ENCODE results near the gene RAB27A.
"Not testable (repeated sequence)": the region's sequence is repeated elsewhere in the genome, so short reads cannot be mapped to it uniquely, and the experiment has no call there.

The RAB27A gene

DNA sequence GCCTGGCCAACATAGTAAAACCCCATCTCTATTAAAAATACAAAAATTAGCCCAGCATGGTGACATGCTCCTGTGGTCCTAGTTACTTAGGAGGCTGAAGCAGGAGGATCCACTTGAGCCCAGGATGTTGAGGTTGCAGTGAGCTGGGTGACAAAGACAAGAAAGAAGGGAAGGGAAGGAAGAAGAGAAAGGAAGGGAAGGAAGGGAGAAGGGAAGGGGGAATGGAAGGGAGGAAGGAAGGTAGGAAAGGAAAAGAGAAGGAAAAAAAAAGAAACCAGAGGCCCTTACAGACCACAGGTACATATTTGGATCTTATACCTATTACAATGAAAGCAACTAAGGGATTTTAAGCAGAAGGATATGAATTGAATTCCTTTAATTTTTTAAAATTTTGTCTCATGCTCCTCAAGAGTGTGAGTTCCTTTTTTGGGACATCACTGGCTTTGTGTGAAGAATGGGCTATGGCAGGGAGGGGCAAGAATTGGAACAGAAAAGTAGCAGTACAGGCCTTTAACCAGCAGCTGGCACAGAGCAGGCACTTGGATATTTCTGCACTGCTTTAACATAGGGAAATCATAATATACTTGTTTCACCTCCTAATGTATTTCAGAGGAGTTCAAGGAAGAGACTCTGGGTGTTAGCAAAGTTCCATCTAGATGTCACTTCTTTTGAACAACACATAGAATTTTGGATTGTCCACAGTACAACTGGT lies 7.9 kb downstream of the RAB27A start:
- no peak for DNase-seq

DNA sequence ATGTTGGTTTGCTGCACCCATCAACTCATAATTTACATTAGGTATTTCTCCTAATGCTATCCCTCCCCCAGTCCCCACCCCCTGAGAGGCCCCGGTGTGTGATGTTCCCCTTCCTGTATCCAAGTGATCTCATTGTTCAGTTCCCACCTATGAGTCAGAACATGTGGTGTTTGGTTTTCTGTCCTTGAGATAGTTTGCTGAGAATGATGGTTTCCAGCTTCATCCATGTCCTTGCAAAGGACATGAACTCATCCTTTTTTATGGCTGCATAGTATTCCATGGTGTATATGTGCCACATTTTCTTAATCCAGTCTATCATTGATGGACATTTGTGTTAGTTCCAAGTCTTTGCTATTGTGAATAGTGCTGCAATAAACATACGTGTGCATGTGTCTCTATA lies 9.0 kb downstream of the RAB27A start:
- DNase-seq: not testable (repeated sequence)

DNA sequence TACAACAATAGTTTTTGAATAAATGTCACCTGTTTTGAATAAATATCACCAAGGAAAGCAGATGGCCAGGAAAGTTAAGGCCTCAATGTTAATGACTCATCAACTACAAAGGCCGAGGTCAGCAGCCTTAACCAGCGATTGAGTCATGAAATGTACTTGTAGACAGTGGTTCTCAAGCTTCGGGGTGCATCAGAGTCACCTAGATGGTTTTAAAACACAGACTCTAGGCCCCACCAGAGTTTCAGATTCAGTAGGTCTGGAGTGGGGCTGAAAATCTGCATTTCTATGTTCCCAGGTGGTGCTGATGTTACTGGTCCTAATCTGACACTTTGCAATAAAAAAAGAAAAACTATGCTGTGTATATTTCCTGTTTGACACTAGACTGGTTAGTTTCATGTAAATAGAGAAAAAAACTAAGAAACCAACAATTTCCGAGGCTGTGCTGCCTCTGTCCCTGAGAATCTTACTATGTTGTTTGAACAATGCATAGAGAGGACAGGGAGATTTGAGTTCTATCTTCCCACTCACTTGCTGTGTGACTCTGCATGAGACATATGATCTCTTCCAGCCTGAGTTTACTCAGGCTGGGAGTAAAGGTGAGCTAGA lies 9.8 kb downstream of the RAB27A start:
- peak; percentile 84 for DNase-seq

DNA sequence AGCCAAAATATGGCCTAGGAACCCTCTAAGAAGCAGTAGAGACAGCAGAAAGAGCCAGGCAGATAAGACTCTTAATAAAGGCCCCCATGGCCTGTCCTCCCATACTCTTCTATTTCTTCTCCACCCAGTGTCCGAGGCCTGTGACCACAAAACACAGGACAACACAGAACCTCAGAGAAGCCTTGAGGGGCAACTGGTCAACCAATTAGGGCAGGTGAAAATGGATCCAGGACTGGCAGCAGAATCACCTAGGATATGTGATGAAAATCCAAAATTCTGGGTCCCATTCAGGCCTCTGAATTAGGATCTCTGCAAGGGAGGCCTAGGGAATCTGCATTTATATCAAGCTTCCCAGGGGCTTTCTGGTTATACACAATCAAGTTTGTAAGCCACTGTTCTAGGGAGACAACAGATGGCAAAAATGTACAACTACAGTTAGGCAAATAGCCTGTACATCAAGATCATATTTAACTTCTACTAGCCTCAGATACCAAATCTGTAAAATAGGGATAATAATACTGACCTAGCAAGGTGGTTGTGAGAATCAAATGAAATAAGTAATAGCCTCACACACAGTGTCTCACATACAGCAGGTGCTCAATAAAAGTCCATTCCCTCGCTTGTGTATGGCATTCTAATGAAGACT lies 10.4 kb downstream of the RAB27A start:
- DNase-seq: no peak

DNA sequence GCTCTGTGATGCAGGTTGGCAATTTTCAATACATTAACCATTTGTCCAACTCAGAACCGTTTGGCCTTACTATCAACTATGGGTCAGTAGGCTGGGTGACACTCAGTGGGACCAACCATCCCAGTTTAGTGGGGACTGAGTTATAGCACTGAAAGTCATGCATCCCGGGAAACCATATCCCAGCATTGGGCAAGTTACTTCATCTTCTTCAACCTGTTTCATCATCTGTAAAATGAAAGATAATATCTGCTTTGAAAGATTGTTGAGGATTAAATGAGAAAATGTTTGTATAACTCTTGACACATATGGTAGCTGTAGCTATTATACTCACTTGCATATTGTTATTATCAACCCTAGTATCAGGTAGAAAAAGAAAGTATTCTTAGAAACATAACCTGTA lies 11.9 kb downstream of the RAB27A start:
- DNase-seq: no peak

DNA sequence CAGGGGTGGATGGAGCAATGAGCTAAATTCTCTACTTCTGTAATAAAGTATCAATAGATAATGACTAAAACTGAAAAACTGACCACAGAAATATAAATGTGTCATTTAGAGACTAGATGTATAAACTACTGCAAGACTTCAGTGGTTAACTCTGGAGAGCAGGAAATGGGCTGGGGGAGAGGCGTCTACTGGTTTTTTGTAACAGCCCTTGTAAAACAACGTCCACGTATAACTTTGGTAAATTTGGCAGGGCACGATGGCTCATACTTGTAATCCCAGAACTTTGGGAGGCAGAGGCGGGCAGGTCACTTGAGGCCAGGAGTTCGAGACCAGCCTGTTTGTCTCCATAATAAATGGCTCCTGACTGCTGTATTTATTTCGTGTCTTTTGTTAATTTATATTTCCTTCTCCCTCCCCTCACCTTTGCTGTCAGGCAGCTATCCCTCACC lies 12.5 kb downstream of the RAB27A start:
- DNase-seq: peak; percentile 64

DNA sequence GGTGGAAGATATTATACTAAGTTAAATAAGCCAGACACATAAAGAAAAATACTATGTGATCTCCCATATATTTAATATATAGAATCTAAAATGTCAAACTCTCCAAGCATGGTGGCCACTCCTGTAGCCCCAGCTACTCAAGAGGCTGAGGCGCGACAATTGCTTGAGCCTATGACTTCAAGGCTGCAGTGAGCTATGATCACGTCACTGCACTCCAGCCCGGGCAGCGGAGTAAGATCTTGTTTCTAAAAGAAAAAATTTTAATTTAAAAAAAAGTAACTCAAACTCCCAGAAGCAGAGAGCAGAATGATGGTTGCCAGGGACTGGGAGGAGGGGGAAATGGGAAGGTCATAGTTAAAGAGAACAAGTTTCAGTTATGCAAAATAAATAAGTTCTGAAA lies 13.3 kb downstream of the RAB27A start:
- no peak for DNase-seq

DNA sequence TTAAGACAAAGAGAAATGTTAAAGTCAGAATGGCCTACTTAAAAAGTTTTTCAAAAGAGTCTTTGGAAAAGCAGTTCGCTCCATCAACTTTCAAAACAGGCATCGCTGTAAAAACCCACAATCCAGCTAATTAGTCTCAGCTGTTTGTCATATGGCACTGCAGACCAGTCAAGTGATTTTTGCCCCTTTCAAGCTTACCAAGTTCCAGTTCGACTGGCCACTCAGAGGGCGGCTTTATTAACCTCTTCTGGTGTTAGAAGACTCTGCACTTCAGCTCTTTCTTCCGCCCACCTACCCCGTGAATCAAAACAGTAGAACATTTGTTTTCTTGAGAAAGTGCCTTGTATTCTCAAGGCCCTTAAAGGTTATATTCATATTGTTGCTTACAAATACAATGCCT lies 19.3 kb downstream of the RAB27A start:
- DNase-seq: no peak

DNA sequence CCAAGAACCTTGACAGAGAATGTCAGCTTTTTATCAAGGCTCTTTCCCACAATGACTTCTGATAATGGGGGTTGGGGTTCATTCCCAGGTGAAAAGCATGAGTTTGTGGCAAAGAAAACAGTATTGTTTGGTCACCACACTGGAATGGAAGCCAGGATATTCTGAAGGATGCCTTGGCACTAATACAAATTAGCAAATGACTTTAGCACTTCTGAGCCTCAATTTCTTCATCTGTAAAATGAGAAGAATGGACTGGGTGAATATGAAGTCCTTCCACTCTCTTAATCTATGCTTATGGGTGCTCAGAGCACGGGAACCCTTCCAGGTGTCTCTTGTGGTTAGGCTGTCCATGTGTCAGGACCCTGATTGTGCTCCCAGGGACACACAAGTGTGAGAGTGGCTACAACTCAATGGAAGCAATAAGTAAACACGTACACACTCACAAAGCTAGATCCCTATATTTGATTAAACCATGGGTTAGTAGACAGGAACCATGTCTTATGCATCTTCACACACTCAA lies 21.4 kb downstream of the RAB27A start:
- no peak for DNase-seq

DNA sequence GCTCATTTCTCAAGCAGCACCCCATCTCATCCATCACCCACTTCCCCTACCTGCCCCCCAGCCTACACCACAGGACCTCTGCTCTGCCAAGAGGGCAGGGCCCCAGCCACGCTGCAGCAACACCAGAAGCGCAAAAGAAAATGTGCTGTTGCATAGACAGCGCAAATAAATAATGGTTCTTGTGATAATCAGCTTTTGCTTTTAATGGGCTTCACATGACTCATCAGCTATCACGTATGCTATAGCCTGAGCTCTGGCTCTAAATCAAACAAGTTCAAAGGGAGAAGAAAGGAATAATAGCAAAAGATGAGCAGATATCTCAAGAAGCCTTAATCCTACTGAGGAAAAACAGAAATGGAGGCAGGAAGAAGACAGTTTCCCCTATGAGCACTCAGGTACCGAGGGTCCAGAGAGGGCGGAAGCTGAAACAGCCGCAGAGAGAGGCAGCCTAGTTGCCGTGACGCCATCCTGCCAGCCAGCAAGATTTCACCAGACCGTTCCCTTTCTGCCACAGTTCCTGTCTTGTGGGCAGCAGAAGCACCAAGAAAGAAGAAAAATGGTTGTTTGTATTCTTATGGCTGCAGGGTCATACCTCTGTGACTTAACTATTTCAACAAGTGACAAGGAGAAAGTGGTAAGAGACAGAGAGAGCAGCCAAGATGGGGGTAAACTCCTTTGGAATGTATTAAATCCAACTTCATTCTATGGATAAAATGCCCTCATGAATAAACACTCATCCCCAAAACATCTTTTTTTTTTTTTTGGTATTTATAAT lies 22.0 kb downstream of the RAB27A start:
- peak; percentile 80 for DNase-seq

DNA sequence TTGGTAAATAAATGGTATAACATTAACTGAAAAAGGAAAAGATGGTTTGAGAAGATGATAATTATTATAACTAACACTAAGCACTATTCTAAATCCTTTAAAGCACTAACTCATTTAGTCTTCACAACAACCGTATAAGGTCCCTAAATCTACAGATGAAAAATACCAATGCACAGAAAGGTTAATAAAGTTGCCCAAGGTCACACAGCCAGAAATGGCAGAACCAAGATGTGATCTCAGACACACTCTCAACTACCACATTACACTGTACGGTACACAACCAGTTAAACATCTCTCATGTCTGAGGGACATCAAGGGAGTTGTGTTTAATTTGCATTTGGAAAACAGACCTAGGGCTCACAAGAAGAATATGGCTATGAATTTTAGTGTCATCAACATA lies 23.1 kb downstream of the RAB27A start:
- no peak for DNase-seq

DNA sequence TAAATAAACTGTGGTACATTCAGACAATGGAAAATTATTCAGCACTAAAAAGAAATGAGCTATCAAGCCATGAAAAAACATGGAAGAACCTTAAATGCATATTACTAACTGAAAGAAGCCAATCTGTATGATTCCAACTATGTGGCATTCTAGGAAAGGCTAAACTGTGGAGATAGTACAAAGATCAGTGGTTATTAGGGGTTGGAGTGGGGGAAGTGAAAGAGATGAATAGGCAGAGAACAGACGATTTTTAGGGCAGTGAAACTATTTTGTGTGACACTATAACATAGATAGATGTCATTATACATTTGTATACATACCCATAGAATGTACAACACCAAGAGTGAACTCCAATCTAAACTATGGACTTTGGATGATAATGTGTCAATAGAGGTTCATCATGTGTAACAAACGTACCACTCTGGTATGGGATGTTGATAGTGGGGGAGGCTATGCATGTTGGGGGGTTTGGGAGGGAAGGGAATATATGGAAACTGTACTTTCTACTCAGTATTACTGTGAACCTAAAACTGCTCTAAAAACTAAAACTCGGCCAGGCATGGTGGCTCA lies 29.0 kb downstream of the RAB27A start:
- no peak for DNase-seq

DNA sequence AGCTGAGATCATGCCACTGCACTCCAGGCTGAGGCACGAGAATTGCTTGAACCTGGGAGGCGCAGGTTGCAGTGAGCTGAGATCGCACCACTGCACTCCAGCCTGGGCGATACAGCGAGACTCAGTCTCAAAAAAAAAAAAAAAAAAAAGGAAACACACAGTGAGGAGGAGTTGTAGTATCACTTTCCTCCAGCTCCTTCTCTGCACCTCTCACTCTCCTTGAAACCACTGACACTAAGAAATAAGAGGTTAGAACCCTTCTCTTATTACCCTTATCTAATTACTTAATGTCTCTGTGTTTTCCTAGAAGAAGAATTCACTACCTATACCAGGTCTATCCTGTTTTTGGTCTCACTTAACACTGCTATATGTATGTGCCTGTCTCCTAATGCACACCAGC lies 31.7 kb downstream of the RAB27A start:
- DNase-seq: no peak

DNA sequence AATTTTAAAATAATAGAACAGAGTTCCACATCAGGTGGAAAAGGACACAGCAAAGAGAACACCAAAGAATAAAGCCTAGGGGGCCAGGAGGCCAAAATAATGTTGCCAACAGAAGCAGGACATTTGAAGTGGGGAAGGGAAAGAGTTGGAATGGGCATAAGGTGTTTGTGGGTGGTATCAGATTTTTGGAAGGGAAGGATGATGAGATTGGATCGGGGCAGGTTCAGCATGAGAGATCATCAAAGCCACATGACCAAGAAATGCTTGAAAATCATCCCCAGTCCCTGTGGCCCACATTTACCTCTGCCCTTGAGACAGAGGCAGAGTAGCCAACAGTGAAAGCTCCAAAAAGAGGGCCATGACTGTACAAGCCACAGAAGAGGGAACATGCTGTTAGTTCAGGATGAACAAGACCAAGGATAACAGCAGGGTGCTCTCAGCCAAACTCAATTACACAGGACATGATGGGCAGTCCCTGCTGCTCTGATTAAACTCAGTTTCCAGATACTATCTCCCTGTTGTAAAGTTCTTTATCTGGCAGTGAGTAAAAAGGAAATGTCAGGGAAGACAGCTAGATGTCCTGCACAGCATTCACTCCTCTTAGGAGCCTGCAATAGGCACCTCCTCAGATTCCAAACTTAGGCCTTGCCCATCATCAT lies 32.5 kb downstream of the RAB27A start:
- DNase-seq: no peak

DNA sequence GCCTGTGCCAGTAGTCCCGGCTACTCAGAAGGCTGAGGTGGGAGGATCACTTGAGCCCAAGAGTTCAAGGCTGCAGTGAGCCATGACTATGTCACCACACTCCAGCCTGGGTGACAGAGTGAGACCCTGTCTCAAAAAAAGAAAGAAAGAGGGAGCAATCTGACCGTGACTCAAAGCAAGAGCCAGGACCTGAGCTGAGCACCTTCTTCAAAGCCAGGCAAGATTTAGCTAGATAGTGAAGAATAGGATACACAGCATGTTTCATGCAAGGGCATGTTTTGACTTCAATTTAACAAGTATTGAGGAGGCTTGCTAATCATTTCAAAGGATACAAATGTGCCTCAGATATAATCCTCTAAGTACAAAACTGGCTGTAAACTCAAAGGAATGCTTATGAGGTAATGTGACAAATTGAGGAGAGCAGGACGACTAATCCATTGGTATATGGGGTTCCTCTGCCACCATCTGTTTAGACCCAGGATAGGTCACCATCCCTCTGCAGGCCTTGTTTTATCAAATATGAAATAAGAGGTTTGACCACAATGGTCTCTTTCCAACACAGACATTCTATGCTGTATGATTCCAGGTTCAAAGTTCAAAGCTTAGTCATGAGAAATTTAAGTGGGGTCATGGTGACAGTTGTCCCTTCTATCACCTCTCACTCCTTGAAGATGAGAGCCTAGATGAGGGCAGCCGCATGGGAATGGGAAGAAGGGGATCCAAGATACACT lies 33.2 kb downstream of the RAB27A start:
- no peak for DNase-seq

DNA sequence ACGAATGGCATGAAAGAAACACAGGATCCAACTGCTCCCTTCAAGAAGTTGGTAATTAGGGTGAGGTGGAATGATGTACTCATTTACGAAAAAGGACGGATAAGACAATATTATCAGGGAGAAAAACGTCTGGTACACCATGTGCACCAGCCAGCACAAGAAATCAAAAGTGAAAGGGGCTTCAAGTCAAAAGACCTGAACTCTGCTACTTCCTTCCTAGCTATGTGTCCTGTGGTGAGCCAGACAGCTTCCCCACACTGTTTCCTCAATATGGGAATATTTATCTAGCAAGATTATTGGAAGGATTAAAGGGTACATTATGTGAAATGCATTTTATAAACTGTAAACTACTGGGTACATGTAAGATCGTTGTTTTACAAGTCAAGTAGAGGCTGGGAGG lies 33.9 kb downstream of the RAB27A start:
- no peak for DNase-seq

DNA sequence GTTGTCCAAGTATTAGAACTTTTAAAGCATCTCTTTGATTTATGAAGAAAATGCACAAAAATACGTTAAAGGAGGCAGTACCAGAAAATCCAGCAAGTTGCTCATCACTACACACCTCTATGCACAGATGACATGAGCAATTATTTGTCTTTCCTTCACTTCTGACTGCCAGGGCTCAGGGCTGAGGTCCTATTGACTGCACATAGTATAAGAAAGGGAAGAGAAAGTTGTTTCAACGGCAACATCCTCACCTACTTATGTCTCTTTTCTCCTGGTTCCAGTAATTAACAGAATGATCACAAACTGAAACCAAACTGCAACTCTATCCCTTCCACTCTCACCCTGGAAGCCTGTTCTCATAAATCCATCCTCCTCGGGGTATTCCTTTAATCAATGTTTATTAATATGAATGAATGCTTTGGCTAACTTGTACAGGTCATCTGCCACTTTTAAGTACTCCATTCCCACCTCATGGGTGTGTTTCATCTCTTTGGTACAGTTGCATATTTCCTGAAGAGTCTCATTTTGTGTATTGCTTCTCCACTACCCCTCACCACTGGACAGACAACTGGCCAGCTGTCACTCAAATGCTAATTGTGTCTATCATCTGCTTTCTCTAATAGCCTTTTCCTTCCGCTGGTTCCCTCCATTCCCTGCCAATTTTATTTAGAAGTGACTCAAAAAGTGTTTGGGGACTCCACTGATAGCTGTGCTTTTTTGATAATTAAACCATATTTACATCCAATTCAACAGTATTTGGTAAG lies 34.5 kb downstream of the RAB27A start:
- DNase-seq: no peak

DNA sequence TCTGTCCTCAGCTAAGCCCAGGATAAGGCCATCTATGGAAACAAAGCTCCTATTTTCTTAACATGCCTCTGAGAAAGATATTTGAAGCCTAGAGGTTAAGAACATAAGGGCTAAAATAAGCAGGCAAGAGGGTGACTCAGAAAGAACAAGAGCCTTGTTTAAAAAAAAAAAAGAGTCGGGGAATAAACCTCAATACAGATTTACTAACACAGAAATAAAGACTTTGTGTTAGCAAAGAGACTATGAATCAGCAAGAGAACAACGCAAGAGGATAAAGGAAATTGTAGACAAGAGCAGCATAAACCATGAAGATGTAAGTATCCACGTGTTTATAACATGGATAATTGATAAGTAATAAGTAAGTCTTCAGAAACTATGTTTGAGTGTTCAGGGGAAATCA lies 36.0 kb downstream of the RAB27A start:
- DNase-seq: no peak

DNA sequence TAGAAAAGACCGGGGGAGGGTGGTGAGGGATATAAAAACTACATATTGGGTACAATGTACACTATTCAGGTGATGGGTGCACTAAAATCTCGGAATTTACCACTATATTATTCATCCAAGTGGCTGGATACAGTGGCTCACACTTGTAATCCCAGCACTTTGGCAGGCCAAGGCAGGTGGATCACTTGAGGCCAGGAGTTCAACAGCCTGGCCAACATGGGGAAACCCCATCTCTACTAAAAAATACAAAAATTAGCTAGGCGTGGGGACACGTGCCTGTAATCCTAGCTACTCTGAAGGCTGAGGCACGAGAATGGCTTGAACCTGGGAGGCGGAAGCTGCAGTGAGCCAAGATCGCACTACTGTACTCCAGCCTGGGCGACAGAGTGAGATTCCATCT lies 37.4 kb downstream of the RAB27A start:
- not testable (repeated sequence) for DNase-seq

DNA sequence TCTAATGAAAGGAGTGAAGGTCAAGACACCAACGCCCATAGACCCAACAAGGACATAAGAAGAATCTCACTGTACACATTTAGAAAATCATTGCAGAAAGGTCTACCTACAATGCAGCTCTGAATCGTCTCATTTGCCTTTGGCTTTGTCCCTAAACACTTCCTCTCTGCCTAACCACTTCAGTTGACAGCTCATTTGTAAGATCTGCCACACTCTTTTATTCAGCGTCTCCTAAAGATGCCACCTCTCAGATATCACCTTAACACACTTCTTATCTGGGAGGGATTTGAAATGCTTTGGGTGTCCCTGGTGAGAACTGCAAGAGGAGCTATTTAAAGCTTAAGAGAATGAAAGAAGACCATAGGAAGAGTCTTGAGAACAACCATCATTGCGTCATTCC lies 38.7 kb downstream of the RAB27A start:
- peak; percentile 44 for DNase-seq

DNA sequence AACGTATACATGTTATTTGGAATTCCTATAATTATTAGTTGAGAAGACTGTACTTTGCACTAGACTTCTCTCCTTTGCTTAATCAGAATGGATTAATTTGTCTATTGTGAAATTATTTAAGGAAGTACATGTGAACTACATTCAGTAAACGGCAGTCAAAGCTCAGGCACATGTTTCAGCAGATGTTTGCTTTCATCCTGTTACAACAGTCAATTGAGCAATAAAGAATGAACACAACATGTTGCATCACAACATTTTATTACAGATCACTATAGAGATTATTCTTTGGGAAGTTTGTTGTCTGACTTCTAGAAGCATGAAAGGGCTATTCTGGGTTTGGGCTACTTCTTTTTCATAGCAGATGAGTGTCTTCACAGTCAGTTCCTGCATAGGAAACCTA lies 39.2 kb downstream of the RAB27A start:
- peak; percentile 78 for DNase-seq

Data from hematopoietic multipotent progenitor cell treated with erythropoietin and hydrocortisone succinate and interleukin-3 and kit ligand, for 6 days (in vitro differentiated cells).